GOT3 (cell line): ENCODE measurements around the gene MAP3K5.
A peak's percentile ranks its signal among the peaks of the same experiment; 100 is the strongest.
"Not testable (repeated sequence)": the region's sequence is repeated elsewhere in the genome, so short reads cannot be mapped to it uniquely, and the experiment has no call there.

Experiments used
- DNase-seq: peaks from one replicate; lab custom pipeline; 2025; ENCODE audit warnings: mixed read lengths; lab: John Stamatoyannopoulos, UW

Gene MAP3K5, protein sequence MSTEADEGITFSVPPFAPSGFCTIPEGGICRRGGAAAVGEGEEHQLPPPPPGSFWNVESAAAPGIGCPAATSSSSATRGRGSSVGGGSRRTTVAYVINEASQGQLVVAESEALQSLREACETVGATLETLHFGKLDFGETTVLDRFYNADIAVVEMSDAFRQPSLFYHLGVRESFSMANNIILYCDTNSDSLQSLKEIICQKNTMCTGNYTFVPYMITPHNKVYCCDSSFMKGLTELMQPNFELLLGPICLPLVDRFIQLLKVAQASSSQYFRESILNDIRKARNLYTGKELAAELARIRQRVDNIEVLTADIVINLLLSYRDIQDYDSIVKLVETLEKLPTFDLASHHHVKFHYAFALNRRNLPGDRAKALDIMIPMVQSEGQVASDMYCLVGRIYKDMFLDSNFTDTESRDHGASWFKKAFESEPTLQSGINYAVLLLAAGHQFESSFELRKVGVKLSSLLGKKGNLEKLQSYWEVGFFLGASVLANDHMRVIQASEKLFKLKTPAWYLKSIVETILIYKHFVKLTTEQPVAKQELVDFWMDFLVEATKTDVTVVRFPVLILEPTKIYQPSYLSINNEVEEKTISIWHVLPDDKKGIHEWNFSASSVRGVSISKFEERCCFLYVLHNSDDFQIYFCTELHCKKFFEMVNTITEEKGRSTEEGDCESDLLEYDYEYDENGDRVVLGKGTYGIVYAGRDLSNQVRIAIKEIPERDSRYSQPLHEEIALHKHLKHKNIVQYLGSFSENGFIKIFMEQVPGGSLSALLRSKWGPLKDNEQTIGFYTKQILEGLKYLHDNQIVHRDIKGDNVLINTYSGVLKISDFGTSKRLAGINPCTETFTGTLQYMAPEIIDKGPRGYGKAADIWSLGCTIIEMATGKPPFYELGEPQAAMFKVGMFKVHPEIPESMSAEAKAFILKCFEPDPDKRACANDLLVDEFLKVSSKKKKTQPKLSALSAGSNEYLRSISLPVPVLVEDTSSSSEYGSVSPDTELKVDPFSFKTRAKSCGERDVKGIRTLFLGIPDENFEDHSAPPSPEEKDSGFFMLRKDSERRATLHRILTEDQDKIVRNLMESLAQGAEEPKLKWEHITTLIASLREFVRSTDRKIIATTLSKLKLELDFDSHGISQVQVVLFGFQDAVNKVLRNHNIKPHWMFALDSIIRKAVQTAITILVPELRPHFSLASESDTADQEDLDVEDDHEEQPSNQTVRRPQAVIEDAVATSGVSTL (N-terminal part only)

GRCh38 chr6:136792410-136793262 is at the start of gene MAP3K5:
TSS of gene MAP3K5 (minus strand) at chr6:136792477. CDS start at chr6:136792157, 320 bp downstream.
- DNase-seq: peak; percentile 67

- DNase-seq: no peak
Observed at GRCh38 chr6:136840276-136841001, 48.2 kb upstream of the MAP3K5 start.

- DNase-seq: no peak
Observed at GRCh38 chr6:136831873-136832562, 39.7 kb upstream of the MAP3K5 start.

DNA sequence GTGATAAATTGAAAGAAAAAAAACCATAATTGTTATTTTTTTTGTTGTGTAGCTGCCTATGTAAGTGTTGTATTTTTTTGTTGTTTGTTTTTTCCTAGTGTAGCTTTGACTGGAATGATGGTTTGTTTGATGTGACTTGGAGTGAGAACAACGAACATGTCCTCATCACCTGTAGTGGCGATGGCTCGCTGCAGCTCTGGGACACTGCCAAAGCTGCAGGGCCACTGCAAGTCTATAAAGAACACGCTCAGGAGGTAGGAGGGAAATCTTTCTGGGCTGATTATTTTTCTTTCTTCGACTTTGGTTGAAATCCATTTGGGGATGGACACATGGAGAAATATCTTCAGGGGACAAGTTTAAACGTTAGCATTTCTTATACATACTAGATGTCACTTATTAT is 33.9 kb upstream of the MAP3K5 start:
- no peak for DNase-seq

GRCh38 chr6:136823128-136823660 is 30.9 kb upstream of the MAP3K5 start:
- DNase-seq: no peak

DNA sequence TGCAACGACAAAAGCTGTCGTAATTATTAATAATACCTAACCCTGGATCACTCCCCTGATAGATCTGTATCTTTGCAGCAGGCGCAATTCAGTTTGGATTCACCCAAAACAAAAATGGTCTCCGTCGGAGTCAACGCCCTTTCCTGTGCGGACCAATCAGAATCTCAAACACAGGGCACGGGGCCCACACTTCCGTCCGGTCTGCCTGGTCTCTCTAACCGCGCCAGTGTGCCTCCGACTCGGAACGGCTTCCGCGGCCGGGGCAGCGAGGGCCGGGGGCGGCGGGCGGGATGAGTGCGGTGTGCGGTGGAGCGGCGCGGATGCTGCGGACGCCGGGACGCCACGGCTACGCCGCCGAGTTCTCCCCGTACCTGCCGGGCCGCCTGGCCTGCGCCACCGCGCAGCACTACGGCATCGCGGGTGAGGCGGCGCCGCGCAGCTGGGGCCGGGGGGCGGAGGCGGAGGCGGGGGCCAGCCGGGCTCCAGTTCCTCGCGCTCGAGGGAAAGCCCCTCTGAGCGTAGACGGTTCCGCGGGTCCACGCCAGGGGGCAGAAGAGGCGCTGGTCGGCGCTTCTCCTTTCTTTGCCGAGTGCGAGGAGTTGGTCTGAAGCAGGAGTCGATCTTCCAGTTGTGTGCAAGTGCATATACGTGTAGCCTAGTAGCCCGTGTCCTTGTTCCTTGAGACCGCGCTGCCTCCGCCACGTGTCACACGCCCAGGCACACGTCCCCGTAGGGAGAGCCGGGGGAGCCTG is 30.3 kb upstream of the MAP3K5 start, which contains the start of gene PEX7:
PEX7 (plus strand) TSS at position 217 of the 752 bp plus-strand sequence; CDS start at position 291, 74 bp downstream.
- peak; percentile 68 for DNase-seq

GRCh38 chr6:136822046-136822375 is 29.7 kb upstream of the MAP3K5 start:
- no peak for DNase-seq

DNA sequence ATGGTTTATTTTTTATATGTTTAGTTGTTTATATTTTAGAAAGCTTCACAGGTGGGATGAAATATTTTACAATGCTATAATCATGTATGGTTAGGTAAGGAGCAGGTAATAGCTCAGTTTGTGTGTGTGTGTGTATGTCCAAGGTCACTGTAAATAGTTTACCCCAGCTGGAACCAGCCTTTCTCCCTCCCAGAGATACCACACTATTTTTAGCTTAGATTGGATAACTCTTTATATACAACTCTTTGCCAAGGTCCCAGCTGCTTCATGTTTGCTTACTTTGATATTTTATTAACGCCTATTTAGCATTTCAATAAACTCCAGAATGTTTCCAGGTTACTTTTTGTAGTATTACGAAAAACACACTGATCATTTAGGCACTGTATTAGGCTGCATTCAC is 28.3 kb upstream of the MAP3K5 start:
- no peak for DNase-seq

DNA sequence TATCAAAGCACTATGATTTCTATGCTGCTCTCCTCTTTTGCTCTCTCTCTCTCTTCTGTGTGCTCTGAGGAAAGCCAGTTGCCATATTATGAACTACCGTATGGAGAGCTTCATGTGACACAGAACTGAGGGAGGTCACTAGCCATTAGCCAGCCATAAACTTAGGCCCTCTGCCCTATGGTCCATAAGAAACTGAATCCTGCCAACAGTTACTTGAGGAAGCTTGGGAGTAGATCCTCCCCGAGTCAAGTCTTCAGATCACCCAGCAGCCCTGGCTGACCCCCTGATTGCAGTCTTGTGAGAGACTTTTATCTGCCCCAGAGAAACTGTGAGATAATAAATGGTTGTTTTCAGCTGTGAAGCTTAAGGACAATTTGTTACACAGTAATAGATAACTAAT is 24.4 kb upstream of the MAP3K5 start:
- DNase-seq: no peak

DNA sequence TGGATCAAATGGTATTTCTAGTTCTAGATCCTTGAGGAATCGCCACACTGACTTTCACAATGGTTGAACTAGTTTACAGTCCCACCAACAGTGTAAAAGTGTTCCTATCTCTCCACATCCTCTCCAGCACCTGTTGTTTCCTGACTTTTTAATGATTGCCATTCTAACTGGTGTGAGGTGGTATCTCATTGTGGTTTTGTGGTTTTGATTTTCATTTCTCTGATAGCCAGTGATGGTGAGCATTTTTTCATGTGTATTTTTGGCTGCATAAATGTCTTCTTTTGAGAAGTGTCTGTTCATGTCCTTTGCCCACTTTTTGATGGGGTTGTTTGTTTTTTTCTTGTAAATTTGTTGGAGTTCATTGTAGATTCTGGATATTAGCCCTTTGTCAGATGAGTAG is 23.3 kb upstream of the MAP3K5 start:
- not testable (repeated sequence) for DNase-seq

- DNase-seq: no peak
Observed at GRCh38 chr6:136812174-136812573, 19.9 kb upstream of the MAP3K5 start.

GRCh38 chr6:136811272-136811671 is 19.0 kb upstream of the MAP3K5 start:
- DNase-seq: no peak

DNA sequence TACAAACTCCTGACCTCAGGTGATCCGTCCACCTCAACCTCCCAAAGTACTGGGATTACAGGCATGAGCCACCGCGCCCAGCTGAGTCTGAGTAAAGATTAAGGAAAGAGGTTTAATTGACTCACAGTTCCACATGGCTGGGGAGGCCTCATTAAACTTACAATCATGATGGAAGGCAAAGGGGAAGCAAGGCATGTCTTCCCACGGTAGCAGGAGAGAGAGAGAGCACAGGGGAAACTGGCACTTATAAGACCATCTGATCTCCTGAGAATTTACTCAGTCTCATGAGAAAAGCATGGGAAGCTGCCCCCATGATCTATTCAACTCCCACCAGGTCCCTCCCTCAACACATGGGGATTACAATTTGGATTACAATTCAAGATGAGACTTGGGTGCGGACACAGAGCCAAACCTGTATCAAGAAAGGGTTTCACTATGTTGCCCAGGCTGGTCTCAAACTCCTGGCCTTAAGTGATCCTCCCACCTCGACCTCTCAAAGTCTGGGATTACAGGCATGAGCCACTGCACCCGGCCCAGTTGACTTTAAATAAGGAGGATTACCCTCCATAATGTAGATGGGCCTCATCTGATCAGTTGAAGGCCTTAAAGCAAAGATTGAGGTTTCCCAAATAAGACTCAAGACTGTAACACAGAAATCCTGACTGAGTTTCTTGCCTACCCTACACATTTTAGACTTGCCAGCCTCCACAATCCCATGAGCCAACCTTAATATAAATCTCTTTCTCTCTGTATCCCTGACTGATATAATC is 17.0 kb upstream of the MAP3K5 start:
- DNase-seq: no peak

- DNase-seq: no peak
Observed at GRCh38 chr6:136803608-136804007, 11.3 kb upstream of the MAP3K5 start.

DNA sequence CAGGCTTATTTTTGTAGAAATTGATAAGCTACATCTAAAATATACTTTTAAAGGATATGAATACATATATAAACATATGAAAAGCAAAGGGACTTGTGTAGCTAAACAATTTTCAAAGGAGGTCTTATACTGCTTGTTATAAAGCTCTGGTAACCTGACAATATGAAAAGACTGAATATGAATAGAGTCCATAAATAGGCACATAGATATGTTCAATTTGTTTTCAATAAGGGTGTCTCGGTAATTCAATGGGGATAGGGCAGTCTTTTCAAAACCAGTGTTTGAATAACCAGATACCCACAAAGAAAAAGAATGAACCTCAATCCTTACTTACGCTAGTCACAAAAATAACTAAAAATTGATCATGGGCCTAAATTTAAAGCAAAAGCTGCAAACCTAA is 9.3 kb upstream of the MAP3K5 start:
- DNase-seq: no peak

DNA sequence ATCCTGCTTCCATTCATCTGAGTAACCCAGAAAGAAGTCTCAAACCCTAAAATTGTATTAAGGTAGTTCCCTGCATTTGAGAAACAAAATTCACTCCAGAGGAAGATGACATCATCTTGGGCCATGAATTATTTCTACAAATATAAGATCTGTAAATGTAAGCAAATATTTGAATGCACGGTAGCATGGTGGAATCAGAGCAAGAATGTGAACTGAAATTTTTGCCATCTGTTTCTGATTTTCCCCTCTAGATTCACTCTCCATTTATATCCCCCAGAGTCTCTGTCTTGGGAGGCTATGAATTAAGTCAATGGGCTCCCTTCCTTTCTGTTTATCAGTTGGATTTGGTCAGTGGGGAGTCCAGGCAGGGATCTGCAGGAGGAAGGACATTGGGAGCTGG is 5.8 kb upstream of the MAP3K5 start:
- no peak for DNase-seq

DNA sequence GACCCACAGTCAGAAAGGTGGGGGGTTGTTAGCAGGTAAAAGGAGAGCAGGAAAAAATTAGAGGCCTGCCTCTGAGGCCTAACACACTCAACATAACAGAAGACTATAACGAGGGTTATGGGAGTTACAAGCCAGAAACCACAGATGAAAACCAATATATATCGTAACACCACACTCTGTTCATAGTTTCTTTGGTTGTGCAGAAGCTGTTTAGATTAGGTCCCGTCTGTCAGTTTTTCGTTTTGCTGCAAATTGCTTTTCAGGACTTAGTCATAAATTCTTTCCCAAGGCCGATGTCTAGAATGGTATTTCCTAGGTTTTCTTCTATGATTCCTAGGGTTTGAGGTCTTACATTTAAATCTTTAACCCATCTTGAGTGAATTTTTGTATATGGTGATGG is 3.7 kb upstream of the MAP3K5 start:
- no peak for DNase-seq

DNA sequence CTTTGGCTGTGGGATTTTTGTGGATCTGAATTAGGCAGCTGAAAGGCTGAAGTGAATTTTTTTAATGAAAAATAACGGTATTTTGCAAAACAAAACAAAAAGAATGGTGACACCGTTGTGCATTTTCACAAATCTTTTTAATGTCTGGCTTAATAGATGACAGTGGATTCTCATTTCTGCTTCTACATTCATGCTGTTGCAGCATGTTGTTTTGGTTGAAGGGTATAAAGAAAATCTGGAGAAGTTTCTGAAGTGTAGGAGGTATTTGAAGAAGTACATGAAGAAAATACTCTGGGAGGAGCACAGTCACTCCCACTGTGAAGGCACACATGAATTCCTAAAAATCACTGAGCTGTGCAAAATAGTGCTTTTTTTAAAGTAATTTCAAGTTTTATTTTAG is 3.1 kb upstream of the MAP3K5 start:
- DNase-seq: no peak
